HepG2 (cell line): ENCODE results near the gene ZNF189. TPM values are rescaled to one million over a fixed set of nuclear protein-coding genes. Genes with fewer than 3 reads are reported as not detected.
A peak's percentile ranks its signal among the peaks of the same experiment; 100 is the strongest.

ENCODE experiments used
- ATM ChIP-seq: fragments of 450-650 bp; IDR thresholded peaks from 2 replicates; pipeline ENCODE4 v1.7.1; 2017; ENCODE audit warnings: mild to moderate bottlenecking, borderline replicate concordance
- HOXA7 ChIP-seq: sonication (generic); formaldehyde crosslinking; IDR thresholded peaks from 2 replicates; pipeline ENCODE4 v1.8.1; 2022; ENCODE audit warnings: mild to moderate bottlenecking, missing genetic modification reagents, moderate library complexity
- NR3C1 ChIP-seq: sonication (generic); formaldehyde crosslinking; IDR thresholded peaks from 2 replicates; pipeline ENCODE4 v1.4.0; 2020; ENCODE audit warnings: missing genetic modification reagents
- TBX3 ChIP-seq: fragments of 450-650 bp; IDR thresholded peaks from 2 replicates; pipeline ENCODE4 v1.6.1; 2017; ENCODE audit warnings: antibody characterized with exemption, mild to moderate bottlenecking, inconsistent platforms, borderline replicate concordance
- ZC3H13 ChIP-seq: sonication (generic); formaldehyde crosslinking; IDR thresholded peaks from 2 replicates; pipeline ENCODE4 v1.8.1; 2023; ENCODE audit warnings: mild to moderate bottlenecking, missing genetic modification reagents, moderate library complexity
- ZNF256 ChIP-seq: sonication (generic); formaldehyde crosslinking; conservative IDR thresholded peaks from 2 replicates; pipeline ENCODE4 v1.4.0; 2020; ENCODE audit warnings: missing genetic modification reagents
- ZNF484 ChIP-seq: sonication (generic); formaldehyde crosslinking; IDR thresholded peaks from 2 replicates; pipeline ENCODE4 v1.5.1; 2020; ENCODE audit warnings: mild to moderate bottlenecking, low read depth, missing genetic modification reagents, borderline replicate concordance
- ZNF678 ChIP-seq: sonication (generic); formaldehyde crosslinking; IDR thresholded peaks from 2 replicates; pipeline ENCODE4 v1.4.0; 2020; ENCODE audit warnings: mild to moderate bottlenecking, missing genetic modification reagents
- ZNF740 ChIP-seq: sonication (generic); formaldehyde crosslinking; IDR thresholded peaks from 2 replicates; pipeline ENCODE4 v1.4.0; 2020; ENCODE audit warnings: missing genetic modification reagents
- ZNF768 ChIP-seq: sonication (generic); formaldehyde crosslinking; IDR thresholded peaks from 2 replicates; pipeline ENCODE4 v1.4.0; 2020; ENCODE audit warnings: missing genetic modification reagents
- ZNF792 ChIP-seq: IDR thresholded peaks from 2 replicates; pipeline ENCODE4 v1.6.1; 2016
- polyA plus RNA-seq, 8 experiments: library from polyadenylated mRNA; depleted of rRNA in 3 of 8; stranded (reverse) in 7 of 8; unstranded in 1 of 8; fragments of >200 nt; fragmentation: Illumina TruSeq in 4 of 8; extraction: Trizol in 4 of 8; gene quantifications; 2 replicates each; pipeline versions ENCODE4 v1.2.1 to v1.2.3, GENCODE V29; 2011 to 2016; ENCODE audit warnings: low read depth in 4 of 8, missing spikeins in 1 of 8, mixed read lengths in 1 of 8; ENCODE audit not compliant: insufficient read depth in 1 of 8
- total RNA-seq, 5 experiments: library from RNA; depleted of rRNA; stranded (reverse); fragments of >200 nt; fragmentation: Illumina TruSeq; extraction: Trizol; gene quantifications; 2 replicates each; pipeline ENCODE4 v1.2.3, GENCODE V29; 2016; ENCODE audit warnings: low read depth in 1 of 5
- TF ChIP-seq, protein P1 (sequence below): sonication (generic); formaldehyde crosslinking; IDR thresholded peaks from 2 replicates; pipeline ENCODE4 v1.4.0; 2020; ENCODE audit warnings: missing genetic modification reagents
- TF ChIP-seq, protein P2 (sequence below), 2 experiments: sonication (generic) in 1 of 2; formaldehyde crosslinking in 1 of 2; IDR thresholded peaks; 2 replicates each; pipeline versions ENCODE4 v1.4.0 to v1.6.1; 2016 to 2020; ENCODE audit warnings: borderline replicate concordance in 1 of 2, low read depth in 1 of 2, mild to moderate bottlenecking in 1 of 2, missing genetic modification reagents in 1 of 2
- TF ChIP-seq, protein P3 (sequence below): sonication (generic); formaldehyde crosslinking; IDR thresholded peaks from 2 replicates; pipeline ENCODE4 v1.8.1; 2022; ENCODE audit warnings: low read depth, mild to moderate bottlenecking, missing genetic modification reagents
- TF ChIP-seq, protein P4 (sequence below): sonication (generic); formaldehyde crosslinking; IDR thresholded peaks from 2 replicates; pipeline ENCODE4 v1.4.0; 2020; ENCODE audit warnings: missing genetic modification reagents; ENCODE audit errors: not compliant biosample characterization

ZNF189 gene
- total and polyA plus RNA-seq, 2 of the 13 experiments (the other 11 are each of a cell fraction or from before 2014, with no cell fraction given), result 8.4 to 50.0 TPM

DNA sequence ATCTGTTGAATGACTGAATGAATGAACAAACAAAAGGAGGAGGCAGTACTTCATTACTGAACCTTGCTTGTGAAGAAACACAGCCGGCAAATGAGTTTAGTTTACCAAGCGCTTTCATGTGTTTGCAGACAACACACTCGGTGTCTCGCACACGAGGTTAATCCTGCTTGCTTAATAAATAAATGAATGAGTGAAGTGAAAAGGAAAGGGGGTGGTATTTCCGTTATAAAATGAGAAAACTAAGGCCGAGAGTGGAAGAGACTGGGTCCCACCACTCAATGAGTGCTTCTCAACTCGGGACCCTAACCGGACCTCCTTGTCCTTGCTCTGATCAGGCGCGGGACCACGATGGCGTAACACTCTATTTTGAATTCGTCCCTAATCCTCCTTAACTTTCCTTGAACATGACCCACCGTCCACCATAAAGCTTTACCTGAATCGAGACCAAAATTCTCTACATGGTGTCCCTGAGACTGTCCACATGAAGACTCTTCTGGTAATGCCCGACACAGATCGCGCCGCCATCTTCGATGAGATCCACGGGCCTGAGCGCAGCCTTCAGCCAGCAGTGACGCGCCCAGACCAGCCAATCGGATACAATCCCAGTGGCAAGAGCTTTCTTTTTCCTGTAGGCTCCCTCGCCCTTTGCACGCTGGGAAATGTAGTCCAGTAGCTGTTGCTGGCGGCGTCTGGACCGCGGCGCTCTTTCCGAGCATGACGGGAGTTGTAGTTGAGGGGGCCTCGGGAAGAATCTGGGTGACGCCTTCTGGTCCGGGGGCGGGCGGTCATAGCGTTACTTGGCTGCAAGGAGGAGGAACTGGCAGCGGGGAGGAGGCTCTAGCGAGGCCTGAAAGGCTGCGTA lies at the start of gene ZNF189, which contains the start of gene MRPL50 (continued):
- TF ChIP-seq TBX3, result 0 out of 2 replicates have a peak, but pooled peaks have one; percentile 15
- TF ChIP-seq ATM, result no peak
- TF ChIP-seq, protein P1, sequence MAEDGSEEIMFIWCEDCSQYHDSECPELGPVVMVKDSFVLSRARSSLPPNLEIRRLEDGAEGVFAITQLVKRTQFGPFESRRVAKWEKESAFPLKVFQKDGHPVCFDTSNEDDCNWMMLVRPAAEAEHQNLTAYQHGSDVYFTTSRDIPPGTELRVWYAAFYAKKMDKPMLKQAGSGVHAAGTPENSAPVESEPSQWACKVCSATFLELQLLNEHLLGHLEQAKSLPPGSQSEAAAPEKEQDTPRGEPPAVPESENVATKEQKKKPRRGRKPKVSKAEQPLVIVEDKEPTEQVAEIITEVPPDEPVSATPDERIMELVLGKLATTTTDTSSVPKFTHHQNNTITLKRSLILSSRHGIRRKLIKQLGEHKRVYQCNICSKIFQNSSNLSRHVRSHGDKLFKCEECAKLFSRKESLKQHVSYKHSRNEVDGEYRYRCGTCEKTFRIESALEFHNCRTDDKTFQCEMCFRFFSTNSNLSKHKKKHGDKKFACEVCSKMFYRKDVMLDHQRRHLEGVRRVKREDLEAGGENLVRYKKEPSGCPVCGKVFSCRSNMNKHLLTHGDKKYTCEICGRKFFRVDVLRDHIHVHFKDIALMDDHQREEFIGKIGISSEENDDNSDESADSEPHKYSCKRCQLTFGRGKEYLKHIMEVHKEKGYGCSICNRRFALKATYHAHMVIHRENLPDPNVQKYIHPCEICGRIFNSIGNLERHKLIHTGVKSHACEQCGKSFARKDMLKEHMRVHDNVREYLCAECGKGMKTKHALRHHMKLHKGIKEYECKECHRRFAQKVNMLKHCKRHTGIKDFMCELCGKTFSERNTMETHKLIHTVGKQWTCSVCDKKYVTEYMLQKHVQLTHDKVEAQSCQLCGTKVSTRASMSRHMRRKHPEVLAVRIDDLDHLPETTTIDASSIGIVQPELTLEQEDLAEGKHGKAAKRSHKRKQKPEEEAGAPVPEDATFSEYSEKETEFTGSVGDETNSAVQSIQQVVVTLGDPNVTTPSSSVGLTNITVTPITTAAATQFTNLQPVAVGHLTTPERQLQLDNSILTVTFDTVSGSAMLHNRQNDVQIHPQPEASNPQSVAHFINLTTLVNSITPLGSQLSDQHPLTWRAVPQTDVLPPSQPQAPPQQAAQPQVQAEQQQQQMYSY (CRISPR knock-in tag), result no peak
- TF ChIP-seq ZNF792 (CRISPR knock-in tag), result peak; percentile 8; the same call in 1 of the 2 replicates
- no peak for TF ChIP-seq HOXA7
- no peak for TF ChIP-seq ZC3H13
- TF ChIP-seq, protein P2, sequence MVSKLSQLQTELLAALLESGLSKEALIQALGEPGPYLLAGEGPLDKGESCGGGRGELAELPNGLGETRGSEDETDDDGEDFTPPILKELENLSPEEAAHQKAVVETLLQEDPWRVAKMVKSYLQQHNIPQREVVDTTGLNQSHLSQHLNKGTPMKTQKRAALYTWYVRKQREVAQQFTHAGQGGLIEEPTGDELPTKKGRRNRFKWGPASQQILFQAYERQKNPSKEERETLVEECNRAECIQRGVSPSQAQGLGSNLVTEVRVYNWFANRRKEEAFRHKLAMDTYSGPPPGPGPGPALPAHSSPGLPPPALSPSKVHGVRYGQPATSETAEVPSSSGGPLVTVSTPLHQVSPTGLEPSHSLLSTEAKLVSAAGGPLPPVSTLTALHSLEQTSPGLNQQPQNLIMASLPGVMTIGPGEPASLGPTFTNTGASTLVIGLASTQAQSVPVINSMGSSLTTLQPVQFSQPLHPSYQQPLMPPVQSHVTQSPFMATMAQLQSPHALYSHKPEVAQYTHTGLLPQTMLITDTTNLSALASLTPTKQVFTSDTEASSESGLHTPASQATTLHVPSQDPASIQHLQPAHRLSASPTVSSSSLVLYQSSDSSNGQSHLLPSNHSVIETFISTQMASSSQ (IDR thresholded peaks at IDR 0.05; ENCODE audit: low read depth), result peak; percentile 73; the same call in 1 of the 2 replicates
- TF ChIP-seq, protein P2 (CRISPR knock-in tag; IDR thresholded peaks at IDR 0.05; ENCODE audit: borderline replicate concordance), result peak; percentile 45; the same call in 1 of the 2 replicates
- TF ChIP-seq ZNF484 (CRISPR knock-in tag), result 0 out of 2 replicates have a peak, but pooled peaks have one; percentile 29
- TF ChIP-seq ZNF256 (CRISPR knock-in tag), result no peak; the same call in 1 of the 2 replicates
- TF ChIP-seq ZNF768, result no peak; the same call in 1 of the 2 replicates
- TF ChIP-seq, protein P3, sequence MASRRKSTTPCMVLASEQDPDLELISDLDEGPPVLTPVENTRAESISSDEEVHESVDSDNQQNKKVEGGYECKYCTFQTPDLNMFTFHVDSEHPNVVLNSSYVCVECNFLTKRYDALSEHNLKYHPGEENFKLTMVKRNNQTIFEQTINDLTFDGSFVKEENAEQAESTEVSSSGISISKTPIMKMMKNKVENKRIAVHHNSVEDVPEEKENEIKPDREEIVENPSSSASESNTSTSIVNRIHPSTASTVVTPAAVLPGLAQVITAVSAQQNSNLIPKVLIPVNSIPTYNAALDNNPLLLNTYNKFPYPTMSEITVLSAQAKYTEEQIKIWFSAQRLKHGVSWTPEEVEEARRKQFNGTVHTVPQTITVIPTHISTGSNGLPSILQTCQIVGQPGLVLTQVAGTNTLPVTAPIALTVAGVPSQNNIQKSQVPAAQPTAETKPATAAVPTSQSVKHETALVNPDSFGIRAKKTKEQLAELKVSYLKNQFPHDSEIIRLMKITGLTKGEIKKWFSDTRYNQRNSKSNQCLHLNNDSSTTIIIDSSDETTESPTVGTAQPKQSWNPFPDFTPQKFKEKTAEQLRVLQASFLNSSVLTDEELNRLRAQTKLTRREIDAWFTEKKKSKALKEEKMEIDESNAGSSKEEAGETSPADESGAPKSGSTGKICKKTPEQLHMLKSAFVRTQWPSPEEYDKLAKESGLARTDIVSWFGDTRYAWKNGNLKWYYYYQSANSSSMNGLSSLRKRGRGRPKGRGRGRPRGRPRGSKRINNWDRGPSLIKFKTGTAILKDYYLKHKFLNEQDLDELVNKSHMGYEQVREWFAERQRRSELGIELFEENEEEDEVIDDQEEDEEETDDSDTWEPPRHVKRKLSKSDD (CRISPR knock-in tag), result peak; percentile 91; the same call in 1 of the 2 replicates
- 0 out of 2 replicates have a peak, but pooled peaks have one; percentile 26 for TF ChIP-seq ZNF678
- TF ChIP-seq, protein P4, sequence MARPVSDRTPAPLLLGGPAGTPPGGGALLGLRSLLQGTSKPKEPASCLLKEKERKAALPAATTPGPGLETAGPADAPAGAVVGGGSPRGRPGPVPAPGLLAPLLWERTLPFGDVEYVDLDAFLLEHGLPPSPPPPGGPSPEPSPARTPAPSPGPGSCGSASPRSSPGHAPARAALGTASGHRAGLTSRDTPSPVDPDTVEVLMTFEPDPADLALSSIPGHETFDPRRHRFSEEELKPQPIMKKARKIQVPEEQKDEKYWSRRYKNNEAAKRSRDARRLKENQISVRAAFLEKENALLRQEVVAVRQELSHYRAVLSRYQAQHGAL (CRISPR knock-in tag), result no peak
- TF ChIP-seq ZNF740, result no peak; the same call in 1 of the 2 replicates
- TF ChIP-seq NR3C1 (CRISPR knock-in tag), result no peak
